GM18520 (cell line): ENCODE results near the gene FGF14.

Experiments used
- ATAC-seq: cut with Tn5 transposase; IDR thresholded peaks from one replicate; pipeline ENCODE4 v1.9.1; 2021; ENCODE audit not compliant: unreplicated experiment

FGF14 gene

GRCh38 chr13:101941095-101941783 lies 460.6 kb downstream of the FGF14 start:
- no peak for ATAC-seq

GRCh38 chr13:101939370-101939769 lies 462.5 kb downstream of the FGF14 start:
- ATAC-seq: no peak

GRCh38 chr13:101935828-101936227 lies 466.0 kb downstream of the FGF14 start:
- no peak for ATAC-seq

GRCh38 chr13:101931186-101931585 lies 470.7 kb downstream of the FGF14 start:
- no peak for ATAC-seq

GRCh38 chr13:101930331-101930730 lies 471.5 kb downstream of the FGF14 start:
- no peak for ATAC-seq

- no peak for ATAC-seq
These were observed 476.1 kb downstream of the FGF14 start for GRCh38 chr13:101925731-101926130.

GRCh38 chr13:101919541-101920181 lies 482.2 kb downstream of the FGF14 start:
- ATAC-seq: no peak

- ATAC-seq: no peak
These were observed 483.8 kb downstream of the FGF14 start for GRCh38 chr13:101917833-101918661.

- no peak for ATAC-seq
These were observed 484.4 kb downstream of the FGF14 start for GRCh38 chr13:101917475-101917810.

GRCh38 chr13:101916775-101917474 lies 484.9 kb downstream of the FGF14 start:
- no peak for ATAC-seq

- no peak for ATAC-seq
These were observed 485.6 kb downstream of the FGF14 start for GRCh38 chr13:101916108-101916774.

- ATAC-seq: no peak
These were observed 486.1 kb downstream of the FGF14 start for GRCh38 chr13:101915755-101916107.

GRCh38 chr13:101915331-101915730 lies 486.5 kb downstream of the FGF14 start:
- ATAC-seq: no peak

- ATAC-seq: no peak
These were observed 490.1 kb downstream of the FGF14 start for GRCh38 chr13:101911752-101912151.

GRCh38 chr13:101903890-101904289 lies 498.0 kb downstream of the FGF14 start:
- ATAC-seq: no peak

- ATAC-seq: no peak
These were observed 503.2 kb downstream of the FGF14 start for GRCh38 chr13:101898676-101899075.

- ATAC-seq: no peak
These were observed 505.3 kb downstream of the FGF14 start for GRCh38 chr13:101896541-101896940.

GRCh38 chr13:101893021-101893420 lies 508.8 kb downstream of the FGF14 start:
- no peak for ATAC-seq

GRCh38 chr13:101892296-101892695 lies 509.6 kb downstream of the FGF14 start:
- no peak for ATAC-seq

- ATAC-seq: no peak
These were observed 520.3 kb downstream of the FGF14 start for GRCh38 chr13:101881593-101881992.

- peak; percentile 66 for ATAC-seq
These were observed 521.3 kb downstream of the FGF14 start for GRCh38 chr13:101880581-101880980.
